NCI-H446 treated with DMSO at 0.1 percent for 48 hours (cell line): ENCODE data around the gene INVS.

Experiments used
- DNase-seq: peaks from one replicate; lab custom pipeline; 2025; lab: John Stamatoyannopoulos, UW

Gene INVS

DNA sequence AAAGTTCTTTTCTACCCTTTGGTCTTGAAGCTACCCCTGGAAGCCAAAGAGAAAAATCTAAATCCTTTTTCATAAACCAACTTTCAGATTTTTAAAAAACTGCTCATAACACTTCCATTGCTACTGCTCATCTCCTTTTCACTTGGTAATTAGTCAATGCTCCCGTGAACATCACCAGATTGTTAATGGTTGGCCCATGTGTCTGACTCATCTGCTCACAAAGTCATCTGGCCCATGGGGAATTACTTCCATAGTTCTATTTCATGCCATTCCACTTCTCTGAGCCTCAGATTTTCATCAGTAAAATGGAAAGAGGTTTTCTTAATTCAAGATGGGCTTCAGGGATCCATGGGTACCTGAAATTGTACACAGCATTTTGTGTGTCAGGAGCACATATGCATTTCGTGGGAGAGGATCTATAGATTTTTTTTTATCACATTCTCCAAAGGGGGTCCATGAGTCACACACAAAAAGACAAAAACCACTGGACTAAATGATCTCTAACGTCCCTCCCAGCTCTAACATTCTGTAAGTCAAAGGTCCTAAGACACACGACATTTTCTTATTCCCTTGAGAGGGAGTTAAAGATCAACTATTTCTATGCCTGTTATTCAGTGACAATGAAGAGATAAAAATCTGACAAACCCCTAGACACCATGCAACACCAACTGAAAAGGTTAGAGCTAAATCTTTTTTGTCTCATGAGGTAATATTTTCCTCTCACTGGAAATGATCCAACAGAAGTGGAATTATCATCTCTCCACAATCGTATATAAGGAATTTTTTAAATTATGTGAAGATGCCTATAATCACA lies 178.3 kb downstream of the INVS start:
- no peak for DNase-seq

DNA sequence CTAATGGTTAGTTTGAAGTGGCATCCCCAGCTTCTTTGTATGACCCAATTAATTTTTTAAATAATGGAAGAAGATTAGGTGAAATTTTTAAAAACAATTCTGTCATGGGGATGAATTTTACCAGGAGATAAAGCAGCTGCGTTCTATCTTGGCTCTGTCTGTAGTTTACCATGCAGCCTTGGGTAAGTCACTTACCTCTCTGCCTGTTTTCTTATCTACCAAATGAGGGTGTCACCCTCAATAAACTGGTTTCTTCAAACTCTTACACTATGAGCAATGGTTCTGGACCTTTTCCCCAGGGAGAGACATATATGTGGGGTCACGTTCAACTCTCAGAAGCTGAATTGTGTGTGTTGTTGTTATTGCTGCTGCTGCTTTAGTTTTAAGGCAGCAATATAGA lies 182.0 kb downstream of the INVS start:
- no peak for DNase-seq

DNA sequence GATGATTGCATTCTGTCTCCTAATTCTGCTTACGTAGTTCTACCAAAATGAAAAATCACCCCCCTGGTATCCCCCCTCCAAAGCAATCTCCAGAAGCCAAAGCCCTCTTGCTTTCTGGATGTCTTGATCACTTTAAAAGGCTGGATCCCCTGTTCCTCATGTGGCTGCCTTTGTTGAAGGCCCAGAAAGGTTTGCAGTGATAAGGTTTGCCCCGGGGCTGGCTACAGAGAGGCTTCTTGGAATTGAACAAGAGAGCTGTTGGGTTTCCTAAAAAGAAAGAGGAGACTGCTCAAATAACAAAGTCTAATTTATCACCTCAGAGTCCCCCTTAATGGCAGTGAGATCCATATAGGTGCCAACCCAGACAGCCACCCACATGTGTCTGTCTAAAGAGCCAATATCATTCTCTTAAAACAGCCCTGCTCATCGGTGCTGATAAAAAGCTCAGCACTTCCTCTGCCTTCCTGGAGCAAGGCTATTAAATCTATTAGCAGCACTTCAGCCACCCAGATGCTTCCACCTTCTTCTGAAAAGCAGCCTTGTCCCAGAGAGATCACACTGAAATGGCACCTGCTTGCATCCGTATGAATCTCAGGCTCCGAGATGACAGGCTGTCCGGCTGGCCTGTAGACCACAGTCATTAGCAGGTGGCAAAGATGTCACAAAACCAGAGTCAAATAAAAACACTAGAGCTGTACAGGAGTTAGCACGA lies 182.8 kb downstream of the INVS start:
- DNase-seq, result no peak

GRCh38 chr9:100282388-100282719 lies 183.3 kb downstream of the INVS start:
- DNase-seq, result no peak

GRCh38 chr9:100284247-100284646 lies 185.2 kb downstream of the INVS start:
- no peak for DNase-seq

DNA sequence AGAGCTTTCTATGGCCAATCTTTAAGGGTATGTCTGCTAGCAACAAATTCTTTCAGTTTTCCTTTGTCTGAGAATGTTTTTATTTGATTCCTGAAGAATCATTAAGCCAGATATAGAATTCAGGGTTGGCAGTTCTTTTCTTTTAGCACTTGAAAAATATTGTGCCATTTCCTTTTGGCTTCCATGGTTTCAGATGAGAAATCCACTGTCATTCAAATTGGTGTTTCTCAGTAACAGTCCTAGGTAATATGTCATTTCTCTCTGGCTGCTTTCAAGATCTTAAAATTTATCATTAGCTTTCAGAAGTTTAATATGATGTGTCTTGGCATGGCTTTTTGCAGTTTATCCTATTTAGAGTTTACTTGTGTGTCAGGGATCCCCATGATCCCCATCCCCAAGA lies 186.0 kb downstream of the INVS start:
- no peak for DNase-seq

GRCh38 chr9:100285601-100286000 lies 186.6 kb downstream of the INVS start:
- no peak for DNase-seq

GRCh38 chr9:100286257-100286656 lies 187.2 kb downstream of the INVS start:
- DNase-seq, result no peak

GRCh38 chr9:100287186-100287585 lies 188.1 kb downstream of the INVS start:
- no peak for DNase-seq

DNA sequence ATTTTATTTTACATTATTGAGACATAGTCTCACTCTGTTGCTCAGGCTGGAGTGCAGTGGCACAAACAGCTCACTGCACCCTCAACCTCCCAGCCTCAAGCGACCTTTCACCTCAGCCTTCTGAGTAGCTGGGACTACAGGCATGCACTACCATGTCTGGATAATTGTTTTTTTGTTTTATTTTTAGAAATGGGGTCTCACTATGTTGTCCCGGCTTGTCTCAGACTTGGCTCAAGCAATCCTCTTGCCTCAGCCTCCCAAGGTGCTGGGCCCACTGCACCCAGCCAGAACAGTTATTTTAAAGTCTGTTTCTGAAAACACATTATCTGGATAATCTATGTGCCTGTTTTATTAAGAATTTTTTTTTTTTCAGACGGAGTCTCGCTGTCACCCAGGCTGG lies 191.7 kb downstream of the INVS start:
- no peak for DNase-seq

GRCh38 chr9:100292414-100292813 lies 193.4 kb downstream of the INVS start:
- DNase-seq, result no peak

GRCh38 chr9:100294341-100294740 lies 195.3 kb downstream of the INVS start:
- DNase-seq, result no peak

- no peak for DNase-seq
Observed at GRCh38 chr9:100294806-100295205, 195.8 kb downstream of the INVS start.

DNA sequence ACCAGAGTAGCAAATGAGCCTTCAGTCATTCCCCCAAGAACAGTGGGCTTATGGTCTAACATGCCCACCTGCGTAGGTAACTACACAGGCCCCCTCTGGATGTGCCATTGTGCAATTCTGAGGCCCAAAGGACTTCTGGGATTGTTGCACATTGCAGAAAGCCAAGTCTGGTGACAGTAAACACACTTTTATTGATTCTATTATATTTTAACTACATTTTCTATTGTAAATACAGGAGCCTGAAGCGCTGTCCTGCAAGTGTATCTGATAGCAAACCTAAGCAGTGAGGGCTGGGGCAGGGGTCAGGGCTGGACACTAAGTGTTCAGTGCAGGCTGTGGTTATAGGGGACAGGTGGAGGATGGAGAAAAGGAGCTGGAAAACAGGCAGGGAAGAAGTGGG lies 196.2 kb downstream of the INVS start:
- no peak for DNase-seq

GRCh38 chr9:100296407-100296806 lies 197.4 kb downstream of the INVS start:
- DNase-seq, result no peak

- DNase-seq, result no peak
Observed at GRCh38 chr9:100298378-100298777, 199.3 kb downstream of the INVS start.

DNA sequence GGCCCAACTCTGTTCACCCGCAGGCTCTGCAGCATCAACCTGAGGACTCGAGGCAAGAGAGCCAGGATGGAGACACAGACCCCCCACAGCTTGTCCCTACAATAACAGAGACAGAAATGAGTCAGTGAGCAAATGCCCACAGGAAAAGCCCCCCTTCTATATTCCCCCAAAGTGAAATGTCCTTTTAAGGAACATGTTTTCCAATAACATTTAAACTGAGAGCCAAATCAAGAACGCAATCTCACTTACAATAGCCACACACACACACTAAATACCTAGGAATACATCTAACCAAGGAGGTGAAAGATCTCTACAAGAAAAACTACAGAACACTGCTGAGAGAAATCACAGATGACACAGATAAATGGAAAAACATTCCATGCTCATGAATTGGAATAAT lies 204.7 kb downstream of the INVS start:
- DNase-seq, result no peak

- no peak for DNase-seq
Observed at GRCh38 chr9:100306283-100306682, 207.2 kb downstream of the INVS start.

DNA sequence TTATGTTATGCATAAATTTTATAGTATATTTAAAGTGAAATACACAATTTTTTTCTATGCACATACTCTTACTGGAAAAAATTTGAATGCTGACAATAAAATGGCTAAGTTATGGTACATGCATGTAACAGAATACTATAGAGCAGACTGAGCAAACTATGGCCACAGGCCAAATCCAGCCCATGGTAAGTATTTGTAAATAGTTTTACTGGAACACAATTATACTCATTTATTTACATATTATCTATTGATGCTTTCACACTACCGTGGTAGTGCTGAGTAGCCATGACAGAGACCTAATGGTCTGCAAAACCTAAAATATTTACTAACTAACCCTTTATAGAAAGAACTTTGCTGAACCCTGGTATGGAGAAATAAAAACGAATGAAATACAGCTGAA lies 208.0 kb downstream of the INVS start:
- DNase-seq, result no peak

DNA sequence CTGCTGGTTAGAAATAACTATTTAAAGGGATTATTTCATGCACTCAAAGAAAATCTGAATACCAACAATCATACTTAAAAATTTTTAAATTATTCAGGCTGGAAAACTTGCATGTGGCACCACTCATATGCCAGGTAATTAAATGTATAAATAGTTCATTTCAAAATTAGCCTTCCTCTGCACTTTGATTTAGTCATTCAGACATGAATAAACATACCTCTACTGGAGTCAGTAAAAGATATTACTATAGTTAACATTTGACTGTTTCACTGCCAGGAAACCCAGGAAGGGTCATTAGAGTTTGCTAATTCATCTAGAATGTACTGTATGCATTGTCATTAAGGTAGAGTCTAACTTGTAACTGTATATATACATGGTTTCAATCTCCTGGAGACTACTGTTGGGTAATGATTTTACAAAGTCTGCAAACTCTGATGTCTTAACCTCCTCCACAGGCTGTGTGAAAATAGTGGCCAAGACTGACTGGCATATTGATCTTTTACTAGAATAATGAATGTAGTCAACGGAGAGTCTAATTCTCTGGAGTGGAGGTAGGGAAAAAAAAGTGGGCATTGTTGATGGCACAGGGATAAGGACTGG lies 210.0 kb downstream of the INVS start:
- DNase-seq, result no peak

- DNase-seq, result no peak
Observed at GRCh38 chr9:100309992-100310391, 210.9 kb downstream of the INVS start.

GRCh38 chr9:100315561-100315960 lies 216.5 kb downstream of the INVS start:
- DNase-seq, result no peak

DNA sequence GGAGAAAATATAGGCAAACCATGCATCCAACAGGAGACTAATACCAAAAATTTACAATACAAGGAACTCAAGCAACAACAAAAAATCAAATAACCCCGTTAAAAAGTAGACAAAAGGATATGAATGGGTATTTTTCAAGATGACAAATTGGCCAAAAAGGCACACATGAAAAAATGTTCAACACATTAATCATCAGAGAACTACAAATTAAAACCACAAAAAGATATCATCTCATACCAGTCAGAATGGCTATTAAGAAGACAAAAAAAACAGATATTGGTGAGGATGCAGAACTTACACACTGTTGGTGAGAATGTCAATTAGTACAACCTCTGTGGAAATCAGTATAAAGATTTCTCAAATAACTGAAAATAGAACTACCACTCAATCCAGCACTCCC lies 218.7 kb downstream of the INVS start:
- no peak for DNase-seq
